ENCODE data around the gene SPINK4.

Gene SPINK4, protein sequence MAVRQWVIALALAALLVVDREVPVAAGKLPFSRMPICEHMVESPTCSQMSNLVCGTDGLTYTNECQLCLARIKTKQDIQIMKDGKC

GRCh38 chr9:33239921-33240320, at the start of gene SPINK4:
Gene SPINK4, plus strand, starts transcription at chr9:33240167. Its CDS starts 42 bp downstream, at chr9:33240209.
- DNase-seq, result no peak

- no peak for DNase-seq
Observed at GRCh38 chr9:33192493-33193255, 47.3 kb upstream of the SPINK4 start.

DNA sequence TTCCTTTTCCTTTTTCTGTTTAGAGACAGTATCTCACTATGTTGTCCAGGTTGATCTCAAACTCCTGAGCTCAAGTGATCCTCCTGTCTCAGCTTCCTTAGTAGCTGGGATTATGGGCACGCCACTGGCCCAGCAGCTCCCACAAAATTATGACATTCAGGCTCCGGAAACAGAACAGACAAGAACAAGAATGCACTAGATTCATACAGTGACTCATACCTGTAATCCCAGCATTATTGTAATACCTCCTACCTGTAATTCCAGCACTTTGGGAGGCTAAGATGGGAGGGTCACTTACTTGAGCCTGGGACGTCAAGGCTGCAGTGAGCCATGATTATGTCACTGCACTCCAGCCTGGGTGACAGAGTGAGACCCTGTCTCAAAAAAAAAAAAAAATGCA, 46.1 kb upstream of the SPINK4 start:
- DNase-seq, result no peak

GRCh38 chr9:33196736-33197135, 43.2 kb upstream of the SPINK4 start:
- DNase-seq, result no peak

DNA sequence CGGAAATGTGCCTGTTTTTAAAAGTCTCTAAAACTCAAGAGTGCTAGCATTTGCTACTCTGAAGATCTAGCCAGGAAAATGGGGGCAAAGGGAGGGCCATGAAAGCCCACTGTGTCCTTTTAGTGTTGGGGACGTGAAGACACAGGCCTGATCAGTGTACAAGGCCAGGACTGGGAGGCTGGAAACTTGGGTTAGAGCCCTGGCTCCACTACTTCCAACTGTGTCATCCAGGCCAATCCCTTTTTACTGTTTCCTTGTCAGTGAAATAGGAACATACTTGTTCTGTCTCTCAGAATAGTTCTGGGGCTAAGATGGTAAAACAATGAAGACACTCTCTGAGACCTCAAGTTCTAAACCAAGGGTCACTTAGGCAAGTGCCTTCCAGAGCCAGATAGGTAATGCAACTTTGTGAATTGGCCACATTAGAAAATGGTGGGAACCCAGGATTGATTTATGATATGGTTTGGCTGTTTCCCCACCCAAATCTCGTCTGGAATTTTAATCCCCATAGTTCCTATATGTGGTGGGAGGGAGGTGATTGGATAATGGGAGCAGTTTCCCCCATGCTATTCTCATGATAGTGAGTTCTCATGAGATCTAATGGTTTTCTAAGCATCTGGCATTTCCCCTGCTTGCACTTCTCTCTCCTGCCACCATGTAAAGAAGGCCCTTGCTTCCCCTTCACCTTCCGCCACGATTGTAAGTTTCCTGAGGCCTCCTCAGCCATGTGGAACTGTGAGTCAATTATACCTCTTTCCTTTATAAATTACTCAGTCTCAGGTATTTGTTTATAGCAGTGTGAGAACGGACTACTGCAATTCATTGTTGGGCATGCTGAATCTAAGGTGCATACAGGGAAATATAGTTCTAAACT, 42.5 kb upstream of the SPINK4 start:
- no peak for DNase-seq

DNA sequence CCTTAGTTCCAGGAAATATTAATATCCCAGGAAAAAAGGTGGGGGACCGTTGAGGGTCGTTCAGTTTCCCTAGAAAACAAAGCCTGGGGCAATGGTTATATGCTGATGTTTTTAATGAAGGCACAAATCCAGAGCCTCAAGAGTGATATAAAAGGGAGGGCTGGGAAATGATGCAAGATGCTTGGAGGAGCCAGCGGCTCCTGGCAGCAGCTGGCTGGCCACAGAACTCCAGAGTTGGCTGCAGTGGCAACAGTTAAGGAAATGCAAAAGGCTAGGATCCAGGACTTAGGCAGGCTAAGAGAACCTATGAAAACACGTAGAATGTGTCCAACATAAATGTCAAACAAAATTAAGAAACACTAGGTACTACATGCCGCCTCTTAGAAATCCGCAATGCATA, 41.8 kb upstream of the SPINK4 start:
- DNase-seq, result no peak

DNA sequence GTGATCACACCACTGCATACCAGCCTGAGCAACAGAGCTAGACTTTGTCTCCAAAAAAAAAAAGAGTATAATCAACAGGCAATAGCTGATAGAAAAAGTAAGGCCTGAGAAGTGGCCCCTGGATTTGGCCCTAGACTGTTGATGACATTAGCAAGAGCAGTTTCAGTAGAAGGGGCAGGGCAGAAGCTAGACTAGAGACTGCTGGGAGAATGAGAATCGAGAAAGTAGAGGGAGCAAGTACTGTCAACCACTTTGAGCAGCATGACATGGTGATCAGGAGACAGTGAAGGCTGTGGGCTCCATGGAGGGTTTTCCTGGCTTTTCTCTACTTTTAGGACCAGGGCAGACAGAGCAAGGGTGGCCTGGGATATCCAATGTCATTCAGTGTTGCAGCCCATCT, 37.9 kb upstream of the SPINK4 start:
- no peak for DNase-seq

- DNase-seq, result no peak
Observed at GRCh38 chr9:33202552-33203201, 37.3 kb upstream of the SPINK4 start.

DNA sequence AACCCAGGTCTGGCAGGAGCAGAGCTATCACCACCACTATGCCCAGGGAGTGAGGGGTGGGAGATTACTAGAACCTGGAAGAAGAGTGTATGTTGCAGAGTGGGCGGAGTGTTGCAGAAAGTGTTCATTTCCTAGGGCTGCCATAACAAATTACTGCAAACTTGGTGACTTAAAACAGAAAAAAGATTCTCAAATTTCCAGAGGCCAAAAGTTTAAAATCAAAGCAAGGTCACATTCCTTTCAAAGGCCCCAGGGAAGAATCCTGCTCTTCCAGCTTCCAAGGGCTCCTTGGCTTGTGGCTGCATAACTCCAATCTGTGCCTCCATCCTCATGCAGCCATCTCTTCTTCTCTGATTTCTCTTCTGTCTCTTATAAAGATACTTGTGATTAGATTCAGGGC, 30.6 kb upstream of the SPINK4 start:
- no peak for DNase-seq

DNA sequence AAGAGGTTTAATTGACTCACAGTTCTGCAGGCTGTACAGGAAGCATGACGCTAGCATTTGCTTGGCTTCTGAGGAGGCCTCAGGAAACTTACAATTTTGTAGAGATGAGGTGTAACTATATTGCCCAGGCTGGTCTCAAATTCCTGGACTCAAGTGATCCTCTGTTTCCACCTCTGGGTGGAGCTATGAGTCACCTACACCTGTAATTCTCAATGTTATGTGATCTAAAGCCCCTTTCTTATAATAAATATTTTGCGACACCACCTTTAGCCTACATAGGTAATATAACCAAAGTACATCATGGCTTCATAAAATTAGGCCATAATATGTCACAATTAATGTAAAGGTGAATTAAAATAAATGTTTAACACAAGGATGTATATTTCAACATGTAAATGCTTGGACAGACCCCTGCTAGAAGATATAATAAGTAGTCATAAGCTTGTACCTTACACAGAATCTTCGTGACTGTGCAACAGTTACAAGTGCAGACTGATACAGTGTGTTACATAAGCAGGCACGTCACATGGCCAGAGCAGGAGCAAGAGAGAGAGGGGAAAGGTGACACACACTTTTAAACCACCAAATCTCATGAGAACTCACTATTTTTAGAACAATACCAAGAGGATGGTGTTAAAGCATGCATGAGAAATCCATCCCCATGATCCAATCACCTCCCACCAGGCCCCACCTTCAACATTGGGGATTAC, 29.8 kb upstream of the SPINK4 start:
- no peak for DNase-seq

DNA sequence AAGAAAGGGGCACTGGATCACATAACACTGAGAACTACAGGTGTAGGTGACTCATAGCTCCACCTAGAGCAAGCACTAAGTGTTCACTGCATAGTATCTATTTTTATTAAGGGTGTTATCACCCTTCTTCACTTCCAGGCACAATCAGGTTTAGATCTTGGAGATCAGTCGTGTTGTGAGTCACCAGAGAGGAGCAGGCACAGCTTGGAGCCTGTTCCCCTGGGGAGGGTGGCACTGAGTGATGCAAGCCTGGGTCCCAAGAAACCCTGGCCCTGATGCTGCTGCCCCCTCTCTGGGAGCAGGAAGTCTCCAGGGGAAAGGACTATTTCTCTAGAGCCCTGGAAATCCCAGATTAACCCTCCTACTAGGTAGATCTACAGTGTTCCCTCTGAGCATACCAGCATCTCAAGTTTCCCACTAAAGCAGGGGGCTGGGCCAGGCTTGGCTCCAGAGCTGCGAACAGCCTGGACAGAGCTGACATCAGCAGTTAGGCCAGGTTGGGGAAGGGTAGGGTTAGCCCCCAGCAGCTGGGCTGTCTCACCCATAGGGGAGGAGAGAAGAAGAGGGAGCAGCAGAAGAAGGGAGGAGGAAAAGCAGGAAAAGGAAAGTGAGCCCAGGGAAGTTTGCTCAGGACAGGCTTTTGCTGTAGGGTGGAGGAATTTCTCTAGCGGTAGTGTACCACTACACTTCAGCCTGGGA, 28.1 kb upstream of the SPINK4 start:
- no peak for DNase-seq

DNA sequence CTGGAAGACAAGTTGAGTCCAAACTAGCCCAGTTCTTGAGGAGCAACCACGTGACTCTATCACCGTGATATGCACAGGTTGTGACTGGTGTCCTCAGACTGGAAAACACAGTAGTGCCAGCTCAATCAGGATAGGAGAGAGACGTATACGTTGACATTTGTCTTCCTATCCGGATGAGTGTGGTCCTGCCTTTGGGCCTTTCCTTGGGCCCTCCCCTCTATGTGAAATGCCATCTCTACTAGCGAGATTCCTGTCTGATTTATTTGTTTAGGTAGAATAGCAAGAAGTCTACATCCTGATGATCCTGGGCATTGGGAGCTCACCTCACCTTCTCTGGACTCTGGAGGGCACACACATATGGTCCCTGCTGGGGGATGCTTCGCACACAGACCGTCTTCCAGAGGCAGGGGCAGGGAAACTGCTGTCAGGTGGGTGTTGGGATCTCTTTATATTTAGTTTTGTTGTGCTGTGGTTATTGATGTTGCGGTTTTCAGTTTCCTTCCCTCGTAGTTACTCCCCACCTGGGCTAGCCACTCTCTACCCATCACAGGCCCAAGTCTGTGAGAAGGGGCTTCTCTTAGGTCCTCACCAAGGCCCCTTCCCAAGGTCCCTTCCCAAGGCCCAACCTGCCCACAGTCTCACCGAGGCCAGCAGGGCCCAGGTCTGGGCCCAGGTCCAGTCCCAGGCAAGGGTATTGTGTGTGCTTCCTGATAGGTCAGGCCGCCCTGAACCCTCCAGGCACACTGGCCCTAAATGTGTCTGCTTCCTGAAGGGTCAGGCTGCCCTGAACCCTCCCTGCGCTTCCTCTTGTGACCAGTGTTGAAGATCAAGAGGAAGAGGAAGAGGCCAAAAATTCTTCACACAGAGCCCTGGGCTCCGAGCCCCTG, 19.0 kb upstream of the SPINK4 start:
- no peak for DNase-seq

- DNase-seq, result no peak
Observed at GRCh38 chr9:33221568-33221884, 18.4 kb upstream of the SPINK4 start.

GRCh38 chr9:33222031-33222430, 17.9 kb upstream of the SPINK4 start:
- no peak for DNase-seq

- no peak for DNase-seq
Observed at GRCh38 chr9:33223696-33224095, 16.3 kb upstream of the SPINK4 start.

DNA sequence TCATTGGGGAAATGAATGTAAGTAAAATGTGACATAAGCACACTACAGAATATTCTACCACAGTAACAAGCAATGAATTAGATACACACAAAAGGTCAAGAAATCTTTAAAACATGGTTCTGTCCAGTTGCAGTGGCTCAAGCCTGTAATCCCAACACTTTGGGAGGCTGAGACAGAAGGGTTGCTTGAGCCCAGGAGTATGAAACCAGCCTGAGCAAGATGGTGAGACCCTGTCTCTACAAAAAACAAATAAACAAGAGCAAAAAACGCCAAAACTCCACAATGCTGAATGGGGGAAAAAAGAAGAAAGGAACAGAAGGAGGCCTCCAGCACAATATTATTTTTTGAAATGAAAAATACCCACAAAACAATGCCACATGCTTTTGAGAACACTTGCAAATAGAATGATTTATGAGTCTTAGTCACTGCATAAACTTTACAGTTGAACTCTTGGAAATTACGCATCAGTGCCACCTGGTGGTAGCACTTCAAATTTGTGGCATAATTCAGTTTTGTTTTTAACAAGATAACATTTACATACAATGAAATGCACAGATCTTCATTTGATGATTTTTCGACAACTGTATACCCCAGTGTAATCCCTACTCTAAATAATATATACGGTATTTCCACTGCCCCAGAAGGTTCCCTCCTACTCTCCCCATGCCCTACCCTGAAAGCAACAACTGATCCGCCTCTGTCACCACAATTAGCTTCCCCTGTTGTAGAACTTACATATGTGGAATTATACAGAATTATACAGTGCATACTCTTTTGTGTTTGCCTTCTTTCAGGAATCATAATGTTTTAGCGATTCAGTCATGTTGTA, 14.4 kb upstream of the SPINK4 start:
- peak; percentile 25 to 70 for DNase-seq

- DNase-seq, result no peak
Observed at GRCh38 chr9:33227008-33227398, 13.0 kb upstream of the SPINK4 start.

DNA sequence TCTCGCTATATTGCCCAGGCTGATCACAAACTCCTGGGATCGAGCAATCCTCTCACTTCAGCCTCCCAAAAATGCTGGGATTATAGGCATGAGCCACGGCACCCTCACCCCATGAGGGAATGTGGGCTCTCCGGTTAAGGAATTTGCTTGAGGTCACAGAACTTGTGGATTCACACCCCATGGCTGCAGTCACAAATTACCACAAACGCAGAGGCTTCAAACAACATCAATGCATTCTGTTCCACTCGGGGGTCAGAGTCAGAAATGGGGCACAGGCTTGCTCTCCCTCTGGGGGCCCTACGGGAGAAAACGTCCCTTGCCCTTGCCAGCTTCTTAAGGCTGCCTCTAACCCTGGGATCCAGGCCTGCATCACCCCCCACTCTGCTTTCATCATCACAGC, 12.2 kb upstream of the SPINK4 start:
- DNase-seq, result no peak

DNA sequence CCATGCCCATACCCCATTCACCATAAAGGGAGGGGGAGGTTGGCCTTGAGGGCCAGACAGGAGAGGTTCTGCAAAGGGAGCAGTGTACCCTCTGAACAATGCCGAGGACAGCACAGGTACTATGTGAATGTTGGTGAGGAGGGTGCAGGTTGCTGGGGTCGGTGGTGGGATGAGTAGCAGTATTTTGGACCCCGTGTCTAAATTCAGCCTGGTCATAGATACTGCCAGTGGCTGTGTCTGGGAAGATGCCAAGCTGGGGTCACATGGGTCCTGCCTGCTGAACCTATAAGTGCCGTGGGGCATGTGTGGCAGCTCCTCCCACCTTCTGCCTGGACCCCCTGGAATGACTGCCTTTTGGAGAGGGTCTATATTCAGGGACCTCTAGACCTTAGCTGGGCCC, 11.4 kb upstream of the SPINK4 start:
- DNase-seq, result no peak
